ENCODE measurements around the gene OPRD1.
"Not testable (repeated sequence)": the region's sequence is repeated elsewhere in the genome, so short reads cannot be mapped to it uniquely, and the experiment has no call there.

OPRD1 gene

DNA sequence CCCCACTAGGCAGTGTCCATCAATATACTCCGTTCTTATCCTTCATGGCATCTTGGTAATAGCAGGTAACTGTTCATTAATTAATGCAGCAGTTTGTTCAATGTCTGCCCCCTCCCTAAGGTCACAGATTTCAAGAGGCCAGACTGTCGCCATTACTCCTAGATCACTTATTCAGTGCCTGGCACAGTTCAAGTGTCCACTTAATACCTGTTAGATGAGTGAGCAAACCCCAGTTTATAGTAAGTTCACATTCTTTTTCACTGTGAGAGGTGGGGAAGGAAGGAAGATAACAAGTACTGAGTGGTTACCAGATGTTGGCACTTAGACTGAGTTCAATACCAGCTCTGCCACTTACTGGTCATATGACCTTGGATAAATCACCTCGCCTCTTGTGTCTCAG lies 36.4 kb downstream of the OPRD1 start:
- no peak for DNase-seq

DNA sequence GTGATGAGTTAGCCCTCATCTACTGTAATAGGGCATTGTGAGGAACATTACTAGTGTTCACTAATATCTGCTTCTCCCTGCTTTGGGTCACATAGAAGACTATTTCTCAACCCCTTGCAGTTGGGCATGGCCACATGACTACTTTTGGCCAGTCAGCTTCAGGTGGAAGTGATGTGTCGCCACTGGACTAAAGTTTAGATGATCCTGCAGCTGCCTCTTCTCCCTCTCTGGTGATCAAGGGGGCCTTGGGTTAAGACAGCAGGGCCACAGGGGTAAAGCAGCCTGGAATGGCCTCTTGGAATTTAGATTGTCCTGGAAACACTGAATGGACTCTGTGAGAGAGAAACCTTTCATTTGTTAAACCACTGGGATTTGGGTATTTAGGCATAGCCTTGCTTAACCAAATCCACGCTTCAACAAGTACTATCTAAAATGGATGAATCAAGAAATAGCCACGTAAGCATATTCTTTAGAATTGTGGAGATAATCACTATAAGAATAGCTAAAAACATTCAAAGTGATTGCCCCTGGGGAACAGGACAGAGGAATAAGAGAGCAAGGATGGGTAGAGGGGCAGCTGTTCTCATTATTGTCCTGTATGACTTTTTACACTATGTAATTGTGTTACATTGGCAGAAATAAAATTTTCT lies 41.2 kb downstream of the OPRD1 start:
- peak; percentile 29 for DNase-seq

DNA sequence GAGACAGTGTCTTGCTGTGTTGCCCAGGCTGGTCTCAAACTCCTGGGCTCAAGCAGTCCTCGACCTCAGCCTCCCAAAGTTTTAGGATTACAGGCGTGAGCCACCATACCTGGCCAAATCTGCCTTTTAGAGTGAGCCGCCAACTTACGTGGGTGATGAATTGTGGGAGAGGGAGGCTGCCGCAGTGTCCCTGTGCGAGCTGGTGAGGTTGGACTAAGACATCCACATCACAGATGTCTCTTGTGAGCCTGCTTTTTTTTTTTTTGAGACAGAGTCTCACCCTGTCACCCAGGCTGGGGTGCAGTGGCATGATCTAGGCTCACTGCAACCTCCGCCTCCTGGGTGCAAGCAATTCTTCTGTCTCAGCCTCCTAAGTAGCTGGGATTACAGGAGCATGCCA lies 42.4 kb downstream of the OPRD1 start:
- DNase-seq, result not testable (repeated sequence)

DNA sequence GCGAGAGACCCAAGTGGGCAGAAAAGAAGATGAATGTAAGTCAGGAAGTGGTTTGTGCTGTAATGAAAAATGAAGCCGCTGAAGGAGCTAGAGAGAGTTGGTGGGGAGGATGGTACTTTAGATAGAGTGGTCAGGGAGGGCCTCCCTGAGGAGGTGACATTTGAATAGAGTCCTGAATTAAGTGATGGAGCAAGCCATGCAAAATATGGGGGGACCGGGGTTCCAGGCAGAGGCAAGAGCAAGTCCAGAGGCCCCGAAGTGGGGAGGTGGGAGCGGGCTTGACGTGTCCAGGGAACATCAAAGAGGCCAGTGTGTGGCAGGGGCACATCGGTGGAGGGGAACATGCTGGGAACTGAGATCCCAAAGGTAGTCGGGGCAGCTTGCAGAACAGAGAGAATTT lies 43.1 kb downstream of the OPRD1 start:
- peak; percentile 46 for DNase-seq

DNA sequence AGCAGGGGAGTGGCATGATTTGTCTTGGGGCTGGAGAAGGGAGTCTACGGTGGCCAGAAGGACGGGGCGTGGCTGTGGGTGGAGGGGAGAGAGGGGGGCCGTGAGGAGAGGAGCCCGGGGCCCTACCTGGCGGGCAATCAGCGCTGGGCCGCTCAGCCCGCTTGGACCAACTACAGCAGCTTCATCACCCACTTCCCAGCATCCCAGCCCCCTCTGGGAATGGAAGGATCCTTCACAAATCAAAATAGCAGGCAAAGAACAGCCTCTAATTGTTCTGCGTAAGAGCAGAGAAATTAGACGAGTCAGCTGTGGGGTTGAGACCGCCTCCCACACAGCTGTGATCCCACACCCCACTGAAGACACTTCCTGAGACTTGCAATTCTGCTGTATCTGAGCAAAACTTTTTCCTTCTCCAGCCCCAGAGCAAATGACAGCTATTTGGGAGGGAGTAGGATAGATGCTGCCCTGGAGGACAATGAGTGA lies 43.5 kb downstream of the OPRD1 start:
- DNase-seq, result no peak

DNA sequence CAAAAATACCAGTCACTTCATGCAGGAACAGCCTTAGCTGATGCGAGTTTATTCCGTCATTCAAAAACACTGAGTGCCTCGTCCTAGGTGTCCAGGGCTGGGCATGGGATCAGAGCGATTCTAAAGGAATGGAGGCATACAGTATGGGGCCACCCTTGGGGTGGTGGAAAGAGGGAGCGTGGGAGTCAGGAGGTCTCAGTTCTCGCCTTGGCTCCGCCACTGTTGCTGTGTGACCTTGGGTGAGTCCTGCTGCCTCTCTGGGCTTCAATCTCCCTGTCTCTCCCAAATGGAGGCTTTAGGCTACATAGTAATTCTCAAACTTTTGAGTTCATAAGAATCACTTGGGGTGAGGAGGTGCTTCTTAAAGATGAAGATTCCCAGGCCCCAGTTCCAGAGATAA lies 44.0 kb downstream of the OPRD1 start:
- DNase-seq, result no peak

DNA sequence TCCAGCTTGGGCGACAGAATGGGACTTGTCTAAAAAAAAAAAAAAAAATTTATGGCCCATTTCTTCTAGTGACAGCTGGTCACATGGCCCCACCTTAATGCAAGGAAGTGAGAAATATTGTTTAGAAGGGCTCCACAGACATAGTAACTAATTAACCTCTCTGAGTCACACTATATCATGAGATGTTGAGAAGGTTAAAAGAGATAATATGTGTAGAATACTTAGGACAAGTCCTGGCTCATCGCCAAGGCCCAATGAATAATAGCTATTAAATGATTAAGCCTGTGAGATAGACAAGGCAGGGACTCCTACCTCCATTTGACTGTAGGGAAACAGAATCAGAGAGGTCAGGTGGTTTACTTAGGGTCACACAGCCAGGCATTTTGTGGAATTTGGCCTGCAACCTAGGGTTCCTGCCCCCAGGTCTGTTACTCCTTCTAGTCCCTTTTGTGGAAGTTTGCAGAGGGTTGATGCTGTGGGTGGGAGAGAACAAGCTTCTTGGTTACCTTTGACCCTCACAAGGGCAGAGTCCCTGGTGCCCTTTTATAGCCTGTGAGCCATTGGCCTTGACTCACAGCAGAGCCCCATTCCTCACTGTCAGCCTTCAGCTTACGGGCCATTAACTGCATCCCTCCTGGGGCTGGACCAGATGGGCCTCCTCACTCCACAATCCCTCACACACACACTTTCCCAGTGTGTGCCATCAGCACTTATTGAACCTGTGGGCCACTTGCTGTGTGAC lies 48.5 kb downstream of the OPRD1 start:
- DNase-seq, result peak; percentile 61

DNA sequence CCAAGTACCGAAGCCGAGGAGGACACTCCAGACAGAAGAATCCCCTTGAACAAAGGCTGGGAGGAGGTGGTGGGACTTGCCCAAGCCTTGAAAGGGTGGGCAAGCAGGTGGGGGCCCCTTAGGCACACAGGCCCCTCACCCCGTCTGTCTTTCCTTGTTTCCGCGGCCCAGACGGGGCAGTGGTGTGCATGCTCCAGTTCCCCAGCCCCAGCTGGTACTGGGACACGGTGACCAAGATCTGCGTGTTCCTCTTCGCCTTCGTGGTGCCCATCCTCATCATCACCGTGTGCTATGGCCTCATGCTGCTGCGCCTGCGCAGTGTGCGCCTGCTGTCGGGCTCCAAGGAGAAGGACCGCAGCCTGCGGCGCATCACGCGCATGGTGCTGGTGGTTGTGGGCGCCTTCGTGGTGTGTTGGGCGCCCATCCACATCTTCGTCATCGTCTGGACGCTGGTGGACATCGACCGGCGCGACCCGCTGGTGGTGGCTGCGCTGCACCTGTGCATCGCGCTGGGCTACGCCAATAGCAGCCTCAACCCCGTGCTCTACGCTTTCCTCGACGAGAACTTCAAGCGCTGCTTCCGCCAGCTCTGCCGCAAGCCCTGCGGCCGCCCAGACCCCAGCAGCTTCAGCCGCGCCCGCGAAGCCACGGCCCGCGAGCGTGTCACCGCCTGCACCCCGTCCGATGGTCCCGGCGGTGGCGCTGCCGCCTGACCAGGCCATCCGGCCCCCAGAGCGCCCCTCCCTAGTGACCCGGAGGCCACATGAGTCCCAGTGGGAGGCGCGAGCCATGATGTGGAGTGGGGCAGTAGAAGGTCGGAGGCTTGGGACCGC lies 50.8 kb downstream of the OPRD1 start:
- DNase-seq, result no peak

DNA sequence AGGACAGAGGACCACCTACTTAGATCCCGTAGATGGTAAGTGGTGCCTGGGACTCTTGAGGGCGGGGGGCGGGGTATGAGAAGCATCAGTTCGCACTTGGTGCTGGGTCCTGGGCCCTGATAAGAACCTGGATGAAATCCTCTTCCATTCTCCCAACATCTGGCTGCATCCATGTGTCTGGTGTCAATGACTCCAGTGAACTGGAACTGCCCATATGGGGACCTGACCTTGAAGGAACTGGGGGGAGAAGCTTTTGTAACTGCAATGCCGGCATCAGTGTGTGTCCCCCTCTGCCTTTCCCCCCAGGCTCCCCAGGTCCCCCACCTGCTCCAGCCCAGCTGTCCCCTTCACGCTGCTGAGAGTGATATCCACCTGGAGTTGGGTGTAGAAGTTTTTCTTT lies 52.7 kb downstream of the OPRD1 start:
- DNase-seq, result no peak

DNA sequence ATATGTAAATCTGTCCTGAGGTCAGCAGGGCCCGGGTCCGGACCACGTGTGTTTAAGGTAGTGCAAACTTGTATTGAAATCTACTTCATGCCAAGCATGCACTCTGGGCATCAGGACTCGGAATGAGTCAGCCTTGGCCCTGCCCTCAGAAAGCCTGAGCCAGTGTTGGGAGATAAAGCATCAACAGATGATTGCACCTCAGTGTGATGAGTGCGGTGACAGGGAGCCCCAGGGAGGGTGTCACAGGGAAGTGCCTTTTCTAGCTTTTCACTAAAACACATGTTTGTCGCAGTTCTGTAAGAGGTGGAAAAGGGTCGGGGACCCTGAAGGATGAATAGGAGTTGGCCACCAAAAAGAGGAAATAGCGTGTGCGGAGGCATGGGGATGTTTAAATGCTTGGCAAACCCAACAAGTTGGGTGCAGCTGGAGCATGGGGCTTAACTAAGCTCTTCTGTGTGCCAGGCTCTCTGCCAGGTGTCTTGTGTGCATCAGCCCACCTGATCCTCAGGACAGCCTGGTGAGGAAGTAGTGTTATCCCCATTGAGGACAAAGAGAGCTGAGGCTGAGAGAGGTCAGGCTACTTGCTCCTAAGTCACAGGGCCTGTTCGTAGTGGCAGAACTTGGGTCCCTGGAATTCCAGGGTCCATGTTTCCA lies 54.2 kb downstream of the OPRD1 start:
- peak; percentile 36 for DNase-seq

DNA sequence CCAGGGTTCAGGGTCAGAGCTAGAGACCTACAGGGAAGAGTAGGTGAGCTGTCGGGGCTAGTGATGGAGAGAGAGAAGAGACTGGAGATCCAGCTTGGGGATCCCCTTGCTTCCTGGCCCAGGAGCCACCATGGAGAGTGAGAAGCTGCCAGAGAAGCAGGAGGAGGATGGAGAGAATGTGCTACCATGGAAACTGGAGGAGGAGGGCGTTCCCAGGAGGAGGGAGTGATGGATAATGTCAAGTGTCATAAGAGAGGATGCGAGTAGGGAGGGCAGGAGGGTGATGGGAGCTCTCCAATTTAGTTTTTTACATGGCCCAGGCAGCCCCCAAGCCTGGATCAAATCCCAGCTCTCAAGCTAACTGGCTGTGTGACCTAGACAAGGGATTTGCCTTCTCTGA lies 55.9 kb downstream of the OPRD1 start:
- no peak for DNase-seq

DNA sequence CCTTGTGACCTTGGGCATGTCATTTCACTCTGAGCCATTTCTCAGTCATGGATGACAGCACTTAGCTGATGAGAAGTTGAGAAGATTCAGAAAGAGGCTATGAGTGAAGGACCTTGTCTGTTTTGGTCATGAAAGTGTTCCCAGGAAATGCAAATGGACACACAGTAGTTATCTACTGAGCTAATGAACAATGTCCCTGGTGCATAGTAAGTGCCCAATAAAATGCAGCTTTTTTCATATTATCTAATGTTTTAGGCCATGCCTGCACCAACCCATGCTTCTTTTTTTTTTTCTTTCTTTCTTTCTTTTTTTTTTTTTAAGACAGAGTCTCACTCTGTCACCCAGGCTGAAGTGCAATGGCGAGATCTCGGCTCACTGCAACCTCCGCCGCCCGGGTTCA lies 58.0 kb downstream of the OPRD1 start:
- DNase-seq, result no peak

DNA sequence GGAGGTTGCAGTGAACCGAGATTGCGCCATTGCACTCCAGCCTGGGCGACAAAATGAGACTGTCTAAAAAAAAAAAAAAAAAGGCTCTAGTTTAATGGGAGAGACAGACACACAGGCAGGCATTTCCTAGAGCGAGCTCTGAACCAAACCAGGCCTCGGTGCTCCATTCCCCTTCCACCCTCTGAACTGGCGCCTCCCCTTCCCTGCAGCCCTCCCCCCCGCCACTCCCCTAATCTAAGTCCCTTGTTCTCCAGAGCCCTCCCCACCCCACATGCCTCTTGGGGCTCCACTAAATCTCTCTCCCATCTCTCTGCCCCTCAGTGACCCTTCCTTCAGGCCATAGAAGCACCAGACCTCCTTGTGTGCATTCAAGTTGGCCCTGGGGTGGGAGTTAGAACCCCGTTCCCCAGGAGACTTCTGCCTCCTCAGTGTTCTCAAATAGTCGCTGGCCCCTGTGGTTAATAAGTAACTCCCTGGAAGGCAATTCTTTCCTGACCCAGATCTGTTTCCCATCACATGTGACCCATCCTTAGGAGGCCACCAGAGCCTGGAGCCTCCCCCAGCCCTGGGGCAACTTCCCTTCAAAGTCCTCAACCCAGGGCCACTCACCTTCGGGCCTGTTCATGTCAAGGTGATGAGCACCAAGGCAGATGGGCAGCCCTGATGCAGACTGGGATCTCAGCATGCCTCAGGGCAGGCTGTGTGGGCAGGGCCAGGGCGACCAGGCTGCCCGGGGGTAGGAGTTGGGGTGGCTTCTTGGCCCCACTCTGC lies 59.8 kb downstream of the OPRD1 start:
- DNase-seq, result no peak

DNA sequence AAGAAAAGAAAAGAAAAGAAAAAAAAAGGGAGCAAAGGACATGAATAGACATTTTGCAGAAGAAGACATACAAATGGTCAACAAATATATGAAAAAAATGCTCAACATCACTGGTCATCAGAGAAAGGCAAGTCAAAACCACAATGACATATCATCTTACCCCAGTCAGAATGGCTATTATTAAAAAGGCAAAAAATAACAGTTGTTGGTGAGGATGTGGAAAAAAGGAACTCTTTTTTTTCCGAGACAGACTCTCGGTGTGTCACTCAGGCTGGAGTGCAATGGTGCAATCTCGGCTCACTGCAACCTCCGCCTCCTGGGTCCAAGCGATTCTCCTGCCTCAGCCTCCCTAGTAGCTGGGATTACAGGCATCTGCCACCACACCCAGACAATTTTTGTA lies 63.2 kb downstream of the OPRD1 start:
- DNase-seq, result peak; percentile 68

DNA sequence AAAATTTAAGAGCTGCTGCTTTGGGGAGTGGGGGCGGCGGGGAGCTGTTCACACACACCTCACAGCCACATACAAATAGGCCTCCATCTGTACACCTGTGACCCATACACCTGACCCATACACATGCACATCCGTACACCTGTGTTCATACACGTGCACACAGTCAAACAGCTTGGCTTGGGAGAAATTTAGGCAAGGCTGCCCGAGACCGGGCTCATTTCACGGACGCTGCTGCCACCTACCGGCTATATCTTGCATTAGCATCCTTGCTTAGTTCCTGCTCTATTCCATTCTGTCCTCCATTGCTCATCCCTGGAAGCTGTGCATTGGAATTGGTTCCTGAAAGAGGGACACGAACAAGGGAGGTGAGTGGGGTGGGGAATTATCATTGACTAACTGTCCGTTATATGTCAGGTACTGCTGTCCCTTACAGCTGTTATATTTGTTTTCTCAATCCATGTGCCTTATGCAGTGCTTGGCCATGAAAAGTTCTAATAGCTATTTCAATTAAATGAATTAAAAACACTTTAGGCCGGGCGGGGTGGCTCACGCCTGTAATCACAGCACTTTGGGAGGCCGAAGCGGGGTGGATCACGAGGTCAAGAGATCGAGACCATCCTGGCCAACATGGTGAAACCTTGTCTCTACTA lies 65.3 kb downstream of the OPRD1 start:
- DNase-seq, result peak; percentile 86

DNA sequence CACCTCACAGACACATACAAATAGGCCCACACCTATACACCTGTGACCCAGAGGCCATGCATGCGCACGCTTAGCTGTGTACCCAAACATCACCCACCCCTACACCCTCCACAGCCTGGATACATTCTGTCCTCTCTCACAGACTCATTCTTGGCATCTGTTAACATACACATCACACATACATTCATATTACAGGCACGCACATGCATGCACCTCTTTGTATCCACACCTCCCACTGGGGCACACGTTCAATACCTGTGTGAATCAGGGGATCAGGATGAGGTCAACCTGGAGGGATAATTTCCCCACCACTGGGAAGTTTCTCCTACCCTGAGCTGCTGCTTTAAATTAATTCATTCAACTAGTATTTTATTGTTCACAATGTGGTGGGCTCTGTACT lies 66.8 kb downstream of the OPRD1 start:
- no peak for DNase-seq

DNA sequence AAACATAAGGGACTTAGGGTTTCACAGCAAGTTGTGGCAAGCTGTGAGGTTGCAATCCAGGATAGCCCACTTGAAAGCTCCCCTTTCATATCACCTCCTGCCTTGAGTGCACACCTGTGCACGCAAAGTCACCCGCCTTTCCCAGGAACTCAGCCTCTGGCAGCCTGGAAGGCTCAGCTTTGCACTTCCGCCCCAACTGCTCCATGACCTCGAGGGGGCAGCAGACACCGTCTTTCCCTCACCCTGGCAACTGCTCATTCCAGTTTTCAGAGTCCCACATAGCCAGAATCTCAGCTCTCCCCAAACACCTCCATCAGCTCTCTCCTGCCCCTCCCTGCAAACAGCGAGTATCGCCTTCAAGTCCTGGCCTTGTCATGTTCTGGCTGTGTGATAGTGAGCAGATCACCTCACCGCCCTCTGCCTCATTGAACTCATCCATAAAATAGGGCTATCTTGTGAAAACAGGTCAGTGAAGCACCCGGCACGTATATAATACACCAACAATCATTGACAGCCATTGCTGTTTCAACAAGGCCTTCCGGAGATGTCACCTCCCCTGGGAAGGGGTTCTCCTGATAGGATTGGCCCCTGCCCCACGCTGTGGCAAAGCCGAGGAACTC lies 70.1 kb downstream of the OPRD1 start:
- DNase-seq, result peak; percentile 94

DNA sequence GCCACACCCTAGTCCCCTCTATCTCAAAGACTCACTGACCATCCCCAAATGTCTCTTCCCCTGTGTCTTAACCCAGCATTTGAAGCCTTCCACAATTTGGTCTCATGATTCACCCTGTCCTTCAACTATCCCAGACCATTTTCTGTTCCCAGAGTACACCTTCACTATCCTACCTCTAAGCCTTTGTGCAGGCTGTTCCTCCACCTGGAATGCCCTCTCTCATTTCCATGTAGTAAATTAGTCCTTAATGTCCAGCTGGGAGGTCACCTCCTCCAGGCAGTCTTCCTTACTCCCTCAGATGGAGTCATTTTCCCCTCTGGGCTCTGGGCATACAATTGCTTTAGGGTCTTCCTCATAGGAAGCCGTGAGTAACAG lies 71.3 kb downstream of the OPRD1 start:
- DNase-seq, result no peak

DNA sequence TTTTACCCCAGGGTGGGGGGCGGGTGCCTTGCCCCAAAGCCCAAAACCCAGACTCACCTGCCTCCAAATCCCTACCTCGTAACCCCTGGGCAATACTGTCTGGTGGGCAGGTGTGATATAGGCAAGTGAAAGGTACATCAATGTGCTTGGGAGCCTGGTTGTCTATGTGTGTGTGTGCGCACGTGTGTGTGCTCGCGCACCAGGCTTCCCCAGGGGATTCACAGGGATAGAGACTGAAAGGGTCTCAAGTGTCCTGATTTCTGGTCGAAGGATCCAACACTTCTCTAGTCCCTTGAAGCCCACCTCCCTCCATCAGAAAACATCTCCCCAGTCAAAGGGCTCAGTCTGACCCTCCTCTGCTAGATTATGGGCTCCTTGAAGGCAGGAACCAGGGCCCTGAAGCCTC lies 73.5 kb downstream of the OPRD1 start:
- no peak for DNase-seq

DNA sequence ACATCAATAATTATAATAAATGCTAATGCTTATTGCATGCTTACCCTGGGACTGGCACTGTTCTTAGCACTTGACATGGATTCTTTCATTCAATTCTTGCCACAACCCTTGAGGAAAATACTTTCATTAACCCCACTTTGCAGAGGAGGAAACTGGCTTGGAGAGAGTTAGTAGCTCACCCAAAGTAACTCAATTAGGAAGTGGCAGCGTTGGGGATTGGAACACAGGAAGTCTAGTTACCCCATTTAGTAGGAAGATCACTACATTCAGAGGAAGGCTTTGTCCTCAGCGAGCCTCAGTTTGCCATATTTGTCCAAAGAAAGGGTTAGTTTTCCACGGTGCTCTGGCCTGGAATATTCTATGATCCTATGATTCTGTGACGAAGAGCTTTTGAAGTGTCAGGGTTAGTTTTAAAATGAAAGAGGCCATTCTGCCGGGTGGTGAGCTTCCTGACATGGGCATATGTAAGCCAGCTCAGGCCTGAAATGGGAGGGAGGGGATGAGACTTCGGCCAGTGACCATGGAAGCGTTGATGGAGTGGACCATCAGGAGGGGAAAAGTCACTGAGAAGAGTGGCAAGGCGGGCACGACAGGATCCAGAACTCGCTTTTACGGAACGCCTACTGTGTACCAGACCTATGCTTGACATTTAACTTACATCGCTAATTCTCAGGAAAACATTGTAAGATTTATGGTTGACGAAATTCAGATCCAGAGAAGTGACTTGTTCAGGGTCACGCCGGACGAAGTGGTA lies 74.2 kb downstream of the OPRD1 start:
- peak; percentile 51 for DNase-seq

All from hematopoietic multipotent progenitor cell treated with erythropoietin and hydrocortisone succinate and interleukin-3 and kit ligand, for 4 days (in vitro differentiated cells).